NCI-H2107 treated with DMSO at 0.1 percent for 48 hours (cell line): ENCODE results near the gene ANLN.
"Not testable (repeated sequence)": the region's sequence is repeated elsewhere in the genome, so short reads cannot be mapped to it uniquely, and the experiment has no call there.

Experiments
- DNase-seq: peaks from one replicate; lab custom pipeline; 2025; ENCODE audit not compliant: unreplicated experiment; lab: John Stamatoyannopoulos, UW

The ANLN gene

GRCh38 chr7:36497176-36497575, 107.5 kb downstream of the ANLN start:
- not testable (repeated sequence) for DNase-seq

GRCh38 chr7:36497775-36498174, 108.1 kb downstream of the ANLN start:
- DNase-seq, result no peak
